ENCODE data around the gene CLECL1.

DNA sequence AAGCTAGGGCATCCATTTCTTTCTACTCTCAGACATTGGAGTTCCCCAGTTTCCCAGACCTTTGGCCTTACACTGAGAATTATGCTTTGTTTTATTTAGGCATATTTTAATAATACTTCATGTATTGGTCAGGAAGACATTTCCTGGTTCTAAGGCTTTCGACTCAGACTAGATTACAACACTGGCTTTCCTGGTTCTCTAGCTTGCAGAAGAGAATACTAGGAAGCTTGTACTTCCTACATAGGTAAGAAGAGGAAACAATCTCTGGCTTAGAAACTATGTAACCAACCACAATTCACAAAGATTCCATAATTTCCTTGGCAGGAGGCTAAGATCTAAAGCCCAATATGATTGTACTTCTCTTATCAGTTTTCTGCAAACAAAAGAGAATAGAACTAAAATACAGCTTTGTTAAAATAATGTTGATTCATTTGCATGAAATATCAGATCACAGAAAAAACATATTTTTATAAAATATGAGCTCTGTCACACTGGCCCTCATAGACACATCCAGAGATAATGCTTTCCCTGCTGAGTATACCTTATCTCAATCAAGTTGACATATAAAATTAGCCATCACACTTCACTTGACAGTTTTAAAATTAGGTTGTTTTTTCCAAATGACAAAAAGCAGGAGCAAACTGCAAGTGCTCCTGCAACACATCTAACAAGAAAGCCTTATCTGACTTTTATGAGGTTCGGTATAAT, 32.8 kb downstream of the CLECL1 start:
- TF ChIP-seq POLR2A (IDR thresholded peaks at IDR 0.05) (no peak), CTCF (IDR thresholded peaks at IDR 0.05 in 4 of 5, conservative IDR thresholded peaks at IDR 0.05 in 1 of 5) (no peak)
